DND-41 (cell line): ENCODE data around the gene SUN5.
"Not testable (repeated sequence)": the region's sequence is repeated elsewhere in the genome, so short reads cannot be mapped to it uniquely, and the experiment has no call there.

Source experiments
- ATAC-seq: fragments of 200-7000 bp; cut with Tn5 transposase; 3 replicates; pipeline ENCODE4 v1.9.1; 2021; ENCODE audit warnings: low read depth; ENCODE audit not compliant: insufficient read depth
- DNase-seq: peaks from one replicate; pipeline ENCODE4 v3.0.0-alpha.2; 2020
- H2AFZ ChIP-seq: 2 replicates; pipeline ENCODE4 v1.6.0; 2012; ENCODE audit warnings: low read depth, low read length
- H3K27ac ChIP-seq: 2 replicates; pipeline ENCODE4 v1.5.1; 2012; ENCODE audit warnings: low read length, inconsistent platforms
- H3K27me3 ChIP-seq: fragments of 200-600 bp; sonication (generic); 2 replicates; pipeline ENCODE4 v1.6.0; 2012; ENCODE audit warnings: low read length, mild to moderate bottlenecking, inconsistent platforms; ENCODE audit not compliant: insufficient read depth, poor library complexity
- H3K36me3 ChIP-seq: 2 replicates; pipeline ENCODE4 v1.5.1; 2012; ENCODE audit warnings: low read length, inconsistent platforms; ENCODE audit not compliant: insufficient read depth
- H3K4me1 ChIP-seq: 2 replicates; pipeline ENCODE4 v1.5.1; 2012; ENCODE audit warnings: mild to moderate bottlenecking, low read length; ENCODE audit not compliant: insufficient read depth
- H3K4me2 ChIP-seq: 2 replicates; pipeline ENCODE4 v1.6.0; 2012; ENCODE audit warnings: mild to moderate bottlenecking, moderate library complexity, low read length, inconsistent platforms; ENCODE audit not compliant: insufficient read depth
- H3K4me3 ChIP-seq, 2 experiments: fragments of 200-600 bp in 1 of 2; shearing (Covaris generic) in 1 of 2; 2 replicates each; pipeline ENCODE4 v1.5.1; 2012 to 2016; ENCODE audit warnings: inconsistent platforms in 2 of 2, low read length in 2 of 2, mild to moderate bottlenecking in 2 of 2, low read depth in 1 of 2, moderate library complexity in 1 of 2
- H3K79me2 ChIP-seq: 2 replicates; pipeline ENCODE4 v1.6.0; 2012; ENCODE audit warnings: low read length, inconsistent platforms; ENCODE audit not compliant: insufficient read depth
- H3K9ac ChIP-seq: 2 replicates; pipeline ENCODE4 v1.6.0; 2012; ENCODE audit warnings: low read depth, mild to moderate bottlenecking, inconsistent platforms, low read length, moderate library complexity
- H3K9me3 ChIP-seq: 2 replicates; pipeline ENCODE4 v1.5.1; 2012; ENCODE audit warnings: low read length, moderate library complexity, mild to moderate bottlenecking, inconsistent platforms; ENCODE audit not compliant: insufficient read depth, severe bottlenecking
- H4K20me1 ChIP-seq: 2 replicates; pipeline ENCODE4 v1.6.0; 2012; ENCODE audit warnings: low read length; ENCODE audit not compliant: insufficient read depth
- CTCF ChIP-seq: IDR thresholded peaks from 2 replicates; pipeline ENCODE4 v1.5.1; 2012; ENCODE audit warnings: borderline replicate concordance, low read length, moderate library complexity, mild to moderate bottlenecking; ENCODE audit not compliant: poor library complexity, severe bottlenecking; ENCODE audit errors: extremely low read depth
- EZH2 ChIP-seq: IDR thresholded peaks from 3 replicates; pipeline ENCODE4 v1.6.1; 2012; ENCODE audit warnings: borderline replicate concordance, low read depth, mild to moderate bottlenecking, moderate library complexity, low read length, inconsistent platforms; ENCODE audit not compliant: severe bottlenecking

The SUN5 gene

DNA sequence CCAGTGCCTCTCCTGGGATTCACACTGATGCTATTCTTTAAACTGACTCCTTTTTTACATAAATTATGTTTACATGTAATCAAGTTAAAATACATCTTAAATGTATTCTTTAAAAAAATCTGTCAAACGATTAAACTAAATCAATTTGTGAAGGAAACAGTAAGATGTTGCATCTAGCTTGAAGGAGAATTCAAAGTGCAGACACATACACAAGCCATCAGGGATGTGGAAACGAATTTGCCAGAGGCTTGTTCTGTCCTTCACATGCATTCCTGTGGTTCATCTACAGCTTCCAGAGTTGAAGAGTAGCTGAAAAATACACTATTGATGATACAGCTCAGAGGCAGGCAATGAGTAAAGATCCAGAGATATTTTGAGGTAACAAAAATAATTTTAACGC, 42.2 kb upstream of the SUN5 start:
- H3K36me3 ChIP-seq = no peaks in the 10 kb centered on the region
- no peaks in the 10 kb centered on the region for H4K20me1 ChIP-seq
- no peak overlapping the region for H2AFZ ChIP-seq
- H3K4me3 ChIP-seq = no peak overlapping the region
- DNase-seq (no peak), ATAC-seq (no peak)
- TF ChIP-seq EZH2 (no peak), CTCF (no peak)
- H3K9ac ChIP-seq = no peak overlapping the region
- H3K27me3 ChIP-seq = no peaks in the 10 kb centered on the region
- no peak overlapping the region for H3K27ac ChIP-seq
- H3K79me2 ChIP-seq = no peaks in the 10 kb centered on the region
- no peaks in the 10 kb centered on the region for H3K4me1 ChIP-seq
- H3K4me2 ChIP-seq = no peak overlapping the region
- H3K9me3 ChIP-seq = peaks cover 6% of the 10 kb centered on the region

- not testable (repeated sequence) for H3K9ac ChIP-seq, H3K4me2 ChIP-seq, H3K27me3 ChIP-seq, H4K20me1 ChIP-seq, H3K9me3 ChIP-seq, H3K4me3 ChIP-seq, ATAC-seq, H3K4me1 ChIP-seq, H3K79me2 ChIP-seq, H2AFZ ChIP-seq, H3K36me3 ChIP-seq, H3K27ac ChIP-seq
- peak; percentile 26 for DNase-seq
Observed at GRCh38 chr20:33045129-33045721, 41.0 kb upstream of the SUN5 start.

- no peak for TF ChIP-seq EZH2
- TF ChIP-seq CTCF = no peak
- H3K4me2 ChIP-seq = no peak overlapping the region
- H3K27ac ChIP-seq = no peak overlapping the region
Observed at GRCh38 chr20:33043731-33044181, 39.5 kb upstream of the SUN5 start.

GRCh38 chr20:33042983-33043730, 38.9 kb upstream of the SUN5 start:
- H3K27ac ChIP-seq = no peak overlapping the region
- H3K9me3 ChIP-seq = peaks cover 6% of the 10 kb centered on the region
- no peak for DNase-seq
- no peaks in the 10 kb centered on the region for H3K27me3 ChIP-seq
- no peak overlapping the region for H3K4me3 ChIP-seq
- no peak overlapping the region for H3K9ac ChIP-seq
- no peak overlapping the region for H3K4me2 ChIP-seq
- no peaks in the 10 kb centered on the region for H4K20me1 ChIP-seq
- no peaks in the 10 kb centered on the region for H3K36me3 ChIP-seq
- H2AFZ ChIP-seq = no peak overlapping the region
- H3K4me1 ChIP-seq = no peaks in the 10 kb centered on the region
- TF ChIP-seq CTCF (no peak), EZH2 (no peak)
- no peak for ATAC-seq
- no peaks in the 10 kb centered on the region for H3K79me2 ChIP-seq

More at GRCh38 chr20:33043731-33044181, 39.5 kb upstream of the SUN5 start:
- Histone ChIP-seq H3K4me3 (no peak overlapping the region), H2AFZ (no peak overlapping the region), H3K4me1 (no peaks in the 10 kb centered on the region), H4K20me1 (no peaks in the 10 kb centered on the region), H3K27me3 (no peaks in the 10 kb centered on the region), H3K9me3 (peaks cover 6% of the 10 kb centered on the region), H3K79me2 (no peaks in the 10 kb centered on the region), H3K36me3 (no peaks in the 10 kb centered on the region), H3K9ac (no peak overlapping the region)
- ATAC-seq (no peak), DNase-seq (no peak)
